K562 (cell line): ENCODE results near the gene ZFR2. TPM values are rescaled to one million over a fixed set of nuclear protein-coding genes. Genes with fewer than 3 reads are reported as not detected.

Experiments
- CTBP1 ChIP-seq: fragments of 450-650 bp; IDR thresholded peaks from 2 replicates; pipeline ENCODE4 v1.6.1; 2016; ENCODE audit warnings: borderline replicate concordance
- CTCFL ChIP-seq: IDR thresholded peaks from 2 replicates; pipeline ENCODE4 v1.6.1; 2011; ENCODE audit warnings: borderline replicate concordance, low read depth, mild to moderate bottlenecking, moderate library complexity, low read length; ENCODE audit not compliant: insufficient read depth, poor library complexity, severe bottlenecking
- E2F3 ChIP-seq: fragments of 250-450 bp; sonication (Bioruptor Pico); IDR thresholded peaks from 2 replicates; pipeline ENCODE4 v1.4.0; 2020; ENCODE audit warnings: mild to moderate bottlenecking
- E2F8 ChIP-seq: fragments of 450-650 bp; IDR thresholded peaks from 2 replicates; pipeline ENCODE4 v1.7.1; 2018; ENCODE audit warnings: mild to moderate bottlenecking, low read depth; ENCODE audit not compliant: partially characterized antibody
- EGR1 ChIP-seq: fragments of 450-650 bp; conservative IDR thresholded peaks from 2 replicates; pipeline ENCODE4 v1.6.1; 2017; ENCODE audit warnings: mild to moderate bottlenecking
- FOXP1 ChIP-seq: sonication (generic); formaldehyde crosslinking; IDR thresholded peaks from 2 replicates; pipeline ENCODE4 v1.8.0; 2022; ENCODE audit warnings: mild to moderate bottlenecking, missing genetic modification reagents
- GABPB1 ChIP-seq: sonication (generic); formaldehyde crosslinking; IDR thresholded peaks from 2 replicates; pipeline ENCODE4 v1.8.0; 2022; ENCODE audit warnings: mild to moderate bottlenecking, missing genetic modification reagents
- HNRNPLL ChIP-seq: fragments of 200-400 bp; formaldehyde crosslinking; IDR thresholded peaks from 2 replicates; pipeline ENCODE4 v1.6.1; 2017; ENCODE audit warnings: low read length, low read depth, mild to moderate bottlenecking; ENCODE audit not compliant: poor library complexity, severe bottlenecking
- NFYB ChIP-seq: IDR thresholded peaks from 2 replicates; pipeline ENCODE4 v1.6.1; 2011; ENCODE audit warnings: mild to moderate bottlenecking, moderate library complexity; ENCODE audit not compliant: insufficient read length; ENCODE audit errors: extremely low read depth
- PCBP1 ChIP-seq: fragments of 200-400 bp; formaldehyde crosslinking; IDR thresholded peaks from 2 replicates; pipeline ENCODE4 v1.6.1; 2018; ENCODE audit warnings: mild to moderate bottlenecking, low read depth, low read length; ENCODE audit not compliant: poor library complexity, severe bottlenecking
- RBM22 ChIP-seq: fragments of 200-400 bp; formaldehyde crosslinking; IDR thresholded peaks from 2 replicates; pipeline ENCODE4 v1.6.1; 2018; ENCODE audit warnings: low read length, low read depth; ENCODE audit not compliant: poor library complexity, severe bottlenecking
- ZMIZ1 ChIP-seq, 2 experiments: fragments of 150-350 bp in 1 of 2; IDR thresholded peaks; 2 replicates each; pipeline ENCODE4 v1.6.1; 2012 to 2016; ENCODE audit warnings: low read depth in 2 of 2, low read length in 2 of 2, mild to moderate bottlenecking in 1 of 2, moderate library complexity in 1 of 2
- ZNF121 ChIP-seq: sonication (generic); formaldehyde crosslinking; conservative IDR thresholded peaks from 2 replicates; pipeline ENCODE4 v1.8.0; 2022; ENCODE audit warnings: missing genetic modification reagents
- ZNF175 ChIP-seq: fragments of 200-800 bp; sonication (Bioruptor generic); IDR thresholded peaks from 2 replicates; pipeline ENCODE4 v1.6.1; 2016; ENCODE audit warnings: low read depth, mild to moderate bottlenecking, missing genetic modification characterization, missing compliant biosample characterization
- ZNF311 ChIP-seq: fragments of 250-450 bp; sonication (Bioruptor Pico); IDR thresholded peaks from 2 replicates; pipeline ENCODE4 v1.4.0; 2020; ENCODE audit warnings: mild to moderate bottlenecking, moderate library complexity
- ZNF316 ChIP-seq: fragments of 450-650 bp; IDR thresholded peaks from 2 replicates; pipeline ENCODE4 v1.6.1; 2016
- ZNF41 ChIP-seq: fragments of 250-450 bp; sonication (Bioruptor Pico); conservative IDR thresholded peaks from 2 replicates; pipeline ENCODE4 v1.4.0; 2020; ENCODE audit warnings: mild to moderate bottlenecking
- ZNF764 ChIP-seq: fragments of 250-450 bp; sonication (Bioruptor Pico); IDR thresholded peaks from 2 replicates; pipeline ENCODE4 v1.4.0; 2020; ENCODE audit warnings: low read depth, mild to moderate bottlenecking, moderate library complexity
- ZSCAN29 ChIP-seq: fragments of 450-650 bp; IDR thresholded peaks from 2 replicates; pipeline ENCODE4 v1.6.1; 2017
- polyA plus RNA-seq, 8 experiments: library from polyadenylated mRNA; depleted of rRNA in 4 of 8; stranded (reverse) in 5 of 8; unstranded in 3 of 8; fragments of >200 nt; fragmentation: Nextera tagmentation in 2 of 8; fragmentation: Illumina TruSeq in 1 of 8; extraction: Ambion mirVana in 2 of 8; extraction: Trizol in 1 of 8; gene quantifications; 2 replicates each; pipeline versions ENCODE4 v1.2.1 to v1.2.3, GENCODE V29; 2011 to 2014; ENCODE audit warnings: inconsistent platforms in 1 of 8, missing spikeins in 1 of 8
- total RNA-seq, 7 experiments: library from RNA; depleted of rRNA in 6 of 7; stranded (reverse); fragments of >200 nt in 6 of 7; fragmentation: Illumina TruSeq in 2 of 7; extraction: Trizol in 2 of 7; gene quantifications; 2 replicates each; pipeline versions ENCODE4 v1.2.1 to v1.2.3, GENCODE V29; 2011 to 2021; ENCODE audit warnings: low replicate concordance in 1 of 7

Gene ZFR2
- total and polyA plus RNA-seq, 9 of the 15 experiments (the other 6 are each of a cell fraction or from before 2014, with no cell fraction given): 0.03 to 0.59 (median 0.07) TPM; not detected in 6

GRCh38 chr19:3762501-3763459 is 106.1 kb downstream of the ZFR2 start, which contains the start of gene MRPL54 (continued):
- TF ChIP-seq HNRNPLL (peak; percentile 67), RBM22 (peak; percentile 50), EGR1 (peak; percentile 65; the same call in 1 of the 2 replicates), FOXP1 (CRISPR knock-in tag) (no peak), ZNF311 (no peak), GABPB1 (peak; percentile 92), CTBP1 (peak; percentile 20; the same call in 1 of the 2 replicates), E2F3 (CRISPR knock-in tag) (no peak), ZNF121 (CRISPR knock-in tag) (no peak), PCBP1 (no peak), ZNF175 (CRISPR knock-in tag) (0 out of 2 replicates have a peak, but pooled peaks have one; percentile 60), ZMIZ1 (IDR thresholded peaks at IDR 0.05; ENCODE audit: low read depth in 2 of 2, low read length in 2 of 2) (peak in 1 of 2 experiments; percentile 49; a peak in 1 of 4 replicates), ZSCAN29 (no peak), E2F8 (peak; percentile 83), ZNF764 (0 out of 2 replicates have a peak, but pooled peaks have one; percentile 9), CTCFL (no peak), NFYB (no peak), ZNF316 (no peak), ZNF41 (no peak)
